Measurements from ENCODE around the gene WNT7B.

DNA sequence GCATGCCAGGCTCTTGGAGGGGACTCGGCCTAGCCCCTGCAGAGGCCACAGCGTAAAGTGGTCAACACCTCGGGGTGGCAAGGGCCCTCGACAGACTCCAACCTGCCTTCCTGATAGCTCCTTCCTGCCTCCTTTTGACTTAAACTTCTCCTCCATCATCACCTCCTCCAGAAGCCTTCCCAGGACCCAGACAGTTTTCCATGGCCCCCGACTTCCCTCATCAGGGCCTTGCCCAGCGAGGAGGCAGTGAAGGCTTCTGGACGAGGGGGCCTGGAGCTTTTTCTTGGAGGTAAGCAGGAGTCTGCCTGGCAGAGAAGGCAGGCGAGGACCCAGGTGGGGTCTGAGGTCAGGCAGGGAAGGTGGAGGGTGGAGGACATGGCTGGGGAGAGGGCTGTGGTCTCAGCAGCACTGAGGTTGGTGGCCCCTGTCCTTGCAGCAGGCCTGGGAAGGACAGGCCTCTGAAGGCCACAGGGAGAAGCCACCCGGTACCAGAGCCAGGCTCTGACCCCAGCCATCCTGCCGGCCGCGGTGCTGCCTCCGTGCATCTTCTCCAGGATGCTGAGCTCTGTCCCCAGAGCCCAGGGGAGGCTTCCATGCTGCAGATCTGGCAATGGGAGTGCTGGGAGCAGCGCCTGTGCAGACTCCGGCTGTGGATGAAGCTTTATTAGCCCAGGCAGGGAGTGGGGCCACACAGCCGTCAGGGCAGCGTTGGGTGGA lies 81.4 kb downstream of the WNT7B start:
- TF ChIP-seq, protein P1, sequence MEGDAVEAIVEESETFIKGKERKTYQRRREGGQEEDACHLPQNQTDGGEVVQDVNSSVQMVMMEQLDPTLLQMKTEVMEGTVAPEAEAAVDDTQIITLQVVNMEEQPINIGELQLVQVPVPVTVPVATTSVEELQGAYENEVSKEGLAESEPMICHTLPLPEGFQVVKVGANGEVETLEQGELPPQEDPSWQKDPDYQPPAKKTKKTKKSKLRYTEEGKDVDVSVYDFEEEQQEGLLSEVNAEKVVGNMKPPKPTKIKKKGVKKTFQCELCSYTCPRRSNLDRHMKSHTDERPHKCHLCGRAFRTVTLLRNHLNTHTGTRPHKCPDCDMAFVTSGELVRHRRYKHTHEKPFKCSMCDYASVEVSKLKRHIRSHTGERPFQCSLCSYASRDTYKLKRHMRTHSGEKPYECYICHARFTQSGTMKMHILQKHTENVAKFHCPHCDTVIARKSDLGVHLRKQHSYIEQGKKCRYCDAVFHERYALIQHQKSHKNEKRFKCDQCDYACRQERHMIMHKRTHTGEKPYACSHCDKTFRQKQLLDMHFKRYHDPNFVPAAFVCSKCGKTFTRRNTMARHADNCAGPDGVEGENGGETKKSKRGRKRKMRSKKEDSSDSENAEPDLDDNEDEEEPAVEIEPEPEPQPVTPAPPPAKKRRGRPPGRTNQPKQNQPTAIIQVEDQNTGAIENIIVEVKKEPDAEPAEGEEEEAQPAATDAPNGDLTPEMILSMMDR (conservative IDR thresholded peaks at IDR 0.05) = no peak
- TF ChIP-seq EZH2 (IDR thresholded peaks at IDR 0.05; ENCODE audit: low read depth) = no peak

All from PC-9 (cell line).